HEK293 (cell line): ENCODE data around the gene SLBP.

Source experiments
- CTCF ChIA-PET: fragments of 350-600 bp; formaldehyde crosslinking; extraction: SDS; loops from one replicate; lab custom pipeline; 2021; ENCODE audit warnings: antibody characterized with exemption; lab: Yijun Ruan, JAX
- POLR2A ChIA-PET: fragments of 300-600 bp; formaldehyde crosslinking; extraction: SDS; loops from one replicate; lab custom pipeline; 2020; ENCODE audit warnings: antibody characterized with exemption, inconsistent platforms; lab: Yijun Ruan, JAX
- H3K27ac ChIP-seq: fragments of 200-500 bp; sonication (Bioruptor generic); 2 replicates; pipeline ENCODE4 v1.5.1; 2014; ENCODE audit warnings: low read depth, low read length, control low read depth, inconsistent platforms; ENCODE audit errors: extremely low read depth
- H3K36me3 ChIP-seq, 2 experiments: fragments of 200-500 bp in 1 of 2; sonication (Bioruptor generic) in 1 of 2; 1 replicate in 1 of 2; 2 replicates in 1 of 2; pipeline ENCODE4 v1.5.1; 2014 to 2017; ENCODE audit warnings: inconsistent platforms in 2 of 2, low read length in 2 of 2; ENCODE audit not compliant: control insufficient read depth in 2 of 2, insufficient read depth in 1 of 2
- H3K4me1 ChIP-seq: fragments of 200-500 bp; sonication (Bioruptor generic); 2 replicates; pipeline ENCODE4 v1.5.1; 2014; ENCODE audit warnings: mild to moderate bottlenecking, low read length, inconsistent platforms; ENCODE audit not compliant: control insufficient read depth, insufficient read depth
- H3K4me3 ChIP-seq: 2 replicates; pipeline ENCODE4 v1.5.1; 2011; ENCODE audit warnings: low read depth, mild to moderate bottlenecking, control low read depth, low read length, moderate library complexity
- H3K9me3 ChIP-seq: fragments of 200-500 bp; sonication (Bioruptor generic); 2 replicates; pipeline ENCODE4 v1.5.1; 2014; ENCODE audit warnings: low read depth, low read length, inconsistent platforms; ENCODE audit not compliant: control insufficient read depth, insufficient read depth
- FEZF1 ChIP-seq: fragments of 450-650 bp; formaldehyde crosslinking; IDR thresholded peaks from 2 replicates; pipeline ENCODE4 v1.5.1; 2016; ENCODE audit warnings: missing biosample characterization, missing genetic modification characterization
- GLIS2 ChIP-seq: fragments of 450-650 bp; formaldehyde crosslinking; IDR thresholded peaks from 2 replicates; pipeline ENCODE4 v1.5.1; 2016; ENCODE audit warnings: missing biosample characterization, missing genetic modification characterization
- KLF9 ChIP-seq: fragments of 450-650 bp; formaldehyde crosslinking; IDR thresholded peaks from 2 replicates; pipeline ENCODE4 v1.5.1; 2016; ENCODE audit warnings: missing biosample characterization, missing genetic modification characterization, low read depth
- OVOL3 ChIP-seq: fragments of 450-650 bp; formaldehyde crosslinking; IDR thresholded peaks from 2 replicates; pipeline ENCODE4 v1.5.1; 2016; ENCODE audit warnings: missing biosample characterization, missing genetic modification characterization
- PBX3 ChIP-seq: sonication (generic); formaldehyde crosslinking; IDR thresholded peaks from 2 replicates; pipeline ENCODE4 v1.8.1; 2022; ENCODE audit warnings: mild to moderate bottlenecking, moderate library complexity, missing genetic modification reagents
- SCRT2 ChIP-seq: fragments of 450-650 bp; formaldehyde crosslinking; IDR thresholded peaks from 2 replicates; pipeline ENCODE4 v1.5.1; 2016; ENCODE audit warnings: missing biosample characterization, missing genetic modification characterization
- ZBTB20 ChIP-seq: fragments of 450-650 bp; formaldehyde crosslinking; IDR thresholded peaks from 2 replicates; pipeline ENCODE4 v1.5.1; 2016; ENCODE audit warnings: missing biosample characterization, missing genetic modification characterization
- ZBTB8A ChIP-seq: fragments of 450-650 bp; formaldehyde crosslinking; IDR thresholded peaks from 2 replicates; pipeline ENCODE4 v1.5.1; 2016; ENCODE audit warnings: missing biosample characterization, missing genetic modification characterization
- ZFP3 ChIP-seq: fragments of 450-650 bp; formaldehyde crosslinking; IDR thresholded peaks from 2 replicates; pipeline ENCODE4 v1.5.1; 2016; ENCODE audit warnings: low read depth, missing biosample characterization, missing genetic modification characterization
- ZFP69B ChIP-seq: fragments of 450-650 bp; formaldehyde crosslinking; IDR thresholded peaks from 2 replicates; pipeline ENCODE4 v1.5.1; 2016; ENCODE audit warnings: missing biosample characterization, missing genetic modification characterization
- ZNF121 ChIP-seq: fragments of 450-650 bp; formaldehyde crosslinking; IDR thresholded peaks from 2 replicates; pipeline ENCODE4 v1.5.1; 2016; ENCODE audit warnings: missing biosample characterization, missing genetic modification characterization
- ZNF211 ChIP-seq: fragments of 450-650 bp; formaldehyde crosslinking; IDR thresholded peaks from 2 replicates; pipeline ENCODE4 v1.5.1; 2016; ENCODE audit warnings: low read depth, missing biosample characterization, missing genetic modification characterization
- ZNF292 ChIP-seq: fragments of 450-650 bp; formaldehyde crosslinking; IDR thresholded peaks from 2 replicates; pipeline ENCODE4 v1.5.1; 2016; ENCODE audit warnings: low read depth, missing biosample characterization, missing genetic modification characterization, borderline replicate concordance
- ZNF510 ChIP-seq: fragments of 450-650 bp; formaldehyde crosslinking; IDR thresholded peaks from 2 replicates; pipeline ENCODE4 v1.5.1; 2018; ENCODE audit warnings: mild to moderate bottlenecking, missing genetic modification characterization, missing biosample characterization; ENCODE audit not compliant: insufficient replicate concordance
- ZNF544 ChIP-seq: fragments of 450-650 bp; formaldehyde crosslinking; IDR thresholded peaks from 2 replicates; pipeline ENCODE4 v1.5.0; 2017; ENCODE audit warnings: missing biosample characterization, missing genetic modification characterization
- ZNF585B ChIP-seq: fragments of 450-650 bp; formaldehyde crosslinking; IDR thresholded peaks from 2 replicates; pipeline ENCODE4 v1.5.1; 2016; ENCODE audit warnings: missing biosample characterization, missing genetic modification characterization
- ZNF600 ChIP-seq: fragments of 450-650 bp; formaldehyde crosslinking; IDR thresholded peaks from 2 replicates; pipeline ENCODE4 v1.5.1; 2016; ENCODE audit warnings: missing biosample characterization, missing genetic modification characterization
- TF ChIP-seq, protein P1 (sequence below): fragments of 450-650 bp; formaldehyde crosslinking; optimal IDR thresholded peaks from 2 replicates; pipeline ENCODE3; 2016; ENCODE audit warnings: missing biosample characterization, mild to moderate bottlenecking, missing genetic modification characterization

Gene SLBP

GRCh38 chr4:1690698-1691097, 21.4 kb downstream of the SLBP start:
- H3K4me1 ChIP-seq = no peaks in the 10 kb centered on the region
- CTCF ChIA-PET = interaction anchor here (0.6 to 1.4 kb wide), 3 partner anchors 26 to 56 kb away, joined by 3 to 7 read pairs (median 3); no protein-coding TSS in a partner anchor
- no peak overlapping the region for H3K4me3 ChIP-seq
- TF ChIP-seq ZNF510 (tag by site-specific recombination) = no peak
- TF ChIP-seq SCRT2 (tag by site-specific recombination) = no peak
- no peak for TF ChIP-seq ZNF544 (tag by site-specific recombination)
- no peak for TF ChIP-seq ZNF211 (tag by site-specific recombination)
- TF ChIP-seq, all 188 proteins: peak for 0
- Histone ChIP-seq H3K27ac (no peak overlapping the region), H3K9me3 (no peaks in the 10 kb centered on the region), H3K36me3 (peaks cover 20 to 54% of the 10 kb centered on the region in 2 experiments)
- POLR2A ChIA-PET = interaction anchor here (0.6 to 1.6 kb wide), 4 partner anchors 18 to 208 kb away, joined by 3 to 5 read pairs (median 4); partner anchors contain the start of gene TMEM129

DNA sequence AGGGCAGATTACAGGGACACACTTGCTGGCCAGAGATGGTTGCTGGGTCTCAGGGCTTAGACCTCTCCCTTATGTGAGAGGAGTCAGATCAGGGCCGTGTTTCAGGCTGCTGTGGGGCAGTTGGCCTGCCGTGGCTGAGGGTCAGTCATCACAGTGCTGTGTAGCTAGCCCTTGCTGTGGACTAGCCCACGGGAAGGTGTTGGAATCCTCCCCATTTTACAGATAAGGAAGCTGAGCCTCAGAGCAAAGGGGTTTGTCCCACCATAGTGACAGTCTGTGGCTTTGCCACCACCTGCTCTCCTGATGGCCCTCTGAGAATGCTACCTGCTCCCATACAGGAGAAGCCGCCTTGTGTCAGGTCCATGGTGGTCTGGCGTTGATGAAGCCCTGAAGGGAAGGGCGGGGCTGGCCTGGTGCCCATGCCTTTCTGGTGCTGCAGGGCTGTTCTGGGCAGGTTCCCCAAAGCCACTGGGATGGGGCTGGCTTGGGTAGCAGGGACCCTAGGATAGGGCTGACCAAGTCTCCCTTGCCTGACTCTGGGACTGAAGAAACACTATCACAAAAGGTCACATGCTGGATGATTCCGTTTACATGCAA, 25.6 kb downstream of the SLBP start:
- POLR2A ChIA-PET = no interaction called here
- H3K4me1 ChIP-seq = no peaks in the 10 kb centered on the region; the same call in 1 of the 2 replicates
- peaks cover 4 to 13% of the 10 kb centered on the region in 2 experiments; a peak in 2 of 3 replicates for H3K36me3 ChIP-seq
- no peaks in the 10 kb centered on the region for H3K9me3 ChIP-seq
- no peak overlapping the region for H3K4me3 ChIP-seq
- CTCF ChIA-PET = no interaction called here
- H3K27ac ChIP-seq = no peak overlapping the region
- no peak for TF ChIP-seq FEZF1
- no peak for TF ChIP-seq ZNF292 (tag by site-specific recombination)
- peak; percentile 38; the same call in 1 of the 2 replicates for TF ChIP-seq ZBTB8A (tag by site-specific recombination)
- peak; percentile 22; the same call in 1 of the 2 replicates for TF ChIP-seq ZNF121
- TF ChIP-seq ZNF600 (tag by site-specific recombination) = peak; percentile 10; the same call in 1 of the 2 replicates
- TF ChIP-seq ZBTB20 (tag by site-specific recombination) = no peak
- TF ChIP-seq, protein P1, sequence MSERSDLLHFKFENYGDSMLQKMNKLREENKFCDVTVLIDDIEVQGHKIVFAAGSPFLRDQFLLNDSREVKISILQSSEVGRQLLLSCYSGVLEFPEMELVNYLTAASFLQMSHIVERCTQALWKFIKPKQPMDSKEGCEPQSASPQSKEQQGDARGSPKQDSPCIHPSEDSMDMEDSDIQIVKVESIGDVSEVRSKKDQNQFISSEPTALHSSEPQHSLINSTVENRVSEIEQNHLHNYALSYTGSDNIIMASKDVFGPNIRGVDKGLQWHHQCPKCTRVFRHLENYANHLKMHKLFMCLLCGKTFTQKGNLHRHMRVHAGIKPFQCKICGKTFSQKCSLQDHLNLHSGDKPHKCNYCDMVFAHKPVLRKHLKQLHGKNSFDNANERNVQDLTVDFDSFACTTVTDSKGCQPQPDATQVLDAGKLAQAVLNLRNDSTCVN (tag by site-specific recombination) = no peak

GRCh38 chr4:1685235-1686150, 26.6 kb downstream of the SLBP start:
- POLR2A ChIA-PET = no interaction called here
- Histone ChIP-seq H3K9me3 (no peaks in the 10 kb centered on the region), H3K36me3 (peaks cover 0 to 2% of the 10 kb centered on the region in 2 experiments; a peak in 2 of 3 replicates), H3K4me1 (no peaks in the 10 kb centered on the region; the same call in 1 of the 2 replicates), H3K4me3 (no peak overlapping the region), H3K27ac (no peak overlapping the region)
- CTCF ChIA-PET = no interaction called here
- TF ChIP-seq GLIS2 (tag by site-specific recombination) (peak; percentile 61), ZFP69B (tag by site-specific recombination) (no peak), KLF9 (no peak)

DNA sequence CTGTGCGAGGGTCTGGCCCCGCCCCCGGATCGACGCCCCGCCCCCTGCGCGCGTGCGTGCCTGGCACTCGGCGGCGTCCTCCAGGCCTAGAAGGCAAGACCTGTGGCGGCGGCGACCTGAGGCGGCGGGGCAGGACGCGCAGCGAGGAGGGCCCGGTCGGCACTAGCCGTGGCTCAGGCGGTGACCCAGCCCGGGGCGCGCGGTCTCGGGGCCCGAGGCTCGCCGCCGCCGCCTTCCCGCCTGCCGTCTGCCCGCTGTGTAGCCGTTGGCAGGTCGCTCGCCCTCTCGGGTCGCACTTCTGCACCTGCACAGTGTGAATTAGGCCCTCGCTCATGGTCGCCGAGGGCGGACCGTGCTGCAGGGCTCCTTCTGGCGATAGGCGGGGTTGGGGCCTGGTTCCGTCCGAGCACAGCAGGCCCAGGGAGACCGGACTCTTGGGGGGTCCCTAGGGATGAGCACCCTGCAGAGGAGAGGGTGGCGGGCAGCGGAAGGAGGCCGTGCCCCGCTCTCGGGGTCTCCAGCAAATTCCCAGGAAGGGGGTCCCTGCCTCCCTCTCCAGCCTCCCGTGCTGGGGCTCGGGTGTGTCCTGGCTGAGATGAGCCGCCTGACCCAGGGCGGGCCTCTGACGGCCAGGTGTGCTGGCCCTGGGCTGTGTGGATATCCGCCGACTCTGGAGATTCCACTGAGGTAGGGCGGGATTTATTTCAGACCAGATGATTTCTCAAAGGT, 27.4 kb downstream of the SLBP start:
- TF ChIP-seq ZNF585B (tag by site-specific recombination) (no peak), PBX3 (0 out of 2 replicates have a peak, but pooled peaks have one; percentile 30), OVOL3 (tag by site-specific recombination) (no peak), ZFP3 (no peak)
- TF ChIP-seq, all 188 proteins: peak for 1
- Histone ChIP-seq H3K4me1 (no peaks in the 10 kb centered on the region; the same call in 1 of the 2 replicates), H3K27ac (no peak overlapping the region), H3K9me3 (no peaks in the 10 kb centered on the region), H3K36me3 (no peaks in the 10 kb centered on the region; a peak in 1 of 3 replicates), H3K4me3 (no peak overlapping the region)
- CTCF ChIA-PET = interaction anchor here (1.0 kb wide), 1 partner anchor 8 kb away, joined by 9 read pairs; no protein-coding TSS in a partner anchor
- POLR2A ChIA-PET = no interaction called here
